GM21367 (cell line): Measurements from ENCODE around the gene WASHC4.

ENCODE experiments used
- ATAC-seq: cut with Tn5 transposase; IDR thresholded peaks from one replicate; pipeline ENCODE4 v1.9.1; 2021; ENCODE audit not compliant: unreplicated experiment

Gene WASHC4

DNA sequence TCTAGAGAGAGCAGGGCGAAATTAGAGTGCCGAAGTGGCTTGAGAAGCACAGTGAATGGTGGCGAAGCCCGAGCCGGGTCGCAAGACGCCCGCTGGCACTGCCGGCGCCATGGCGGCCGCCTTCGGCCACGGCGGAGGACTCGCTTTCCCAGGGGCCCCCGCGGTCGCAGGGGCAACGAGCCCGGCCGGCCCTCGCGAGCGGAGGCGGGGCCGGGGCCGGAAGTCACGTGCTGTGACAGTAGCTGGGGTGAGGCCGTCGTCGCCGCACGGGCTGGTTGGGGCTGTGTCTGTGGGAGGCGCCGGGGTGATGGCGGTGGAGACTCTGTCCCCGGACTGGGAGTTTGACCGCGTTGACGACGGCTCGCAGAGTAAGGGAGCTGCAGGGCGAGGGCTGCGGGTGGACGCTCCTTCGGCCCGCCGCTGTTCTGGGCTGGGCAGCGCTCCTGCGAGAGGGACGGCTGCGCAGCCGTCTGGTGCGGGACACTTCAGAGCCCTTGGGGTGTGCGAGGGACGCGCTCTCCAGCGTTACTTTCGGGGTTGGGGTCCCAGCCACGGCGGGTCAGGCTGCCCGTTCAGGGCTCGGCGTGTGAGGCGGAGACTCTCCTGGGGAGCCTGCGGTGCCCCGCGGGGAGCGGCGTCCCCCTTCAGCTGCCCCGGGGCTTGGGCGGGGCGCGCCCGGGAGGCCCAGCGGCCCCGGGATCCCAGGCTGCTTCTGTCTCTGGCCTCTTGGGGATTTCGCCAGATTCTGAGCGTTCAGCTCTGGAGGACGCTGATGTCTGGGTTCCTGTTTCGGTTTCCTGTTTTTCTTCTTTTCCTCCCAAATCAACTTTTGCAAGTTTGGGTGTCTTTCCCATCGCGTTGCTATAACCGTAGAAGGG, at the start of gene WASHC4:
TSS of gene WASHC4 (plus strand) at position 238 of the 878 bp plus-strand sequence. CDS start at position 308, 70 bp downstream.
- ATAC-seq: peak; percentile 80

GRCh38 chr12:105060715-105061378, 46.7 kb upstream of the WASHC4 start:
- no peak for ATAC-seq

- no peak for ATAC-seq
Measured at GRCh38 chr12:105064564-105065178, 42.9 kb upstream of the WASHC4 start.

DNA sequence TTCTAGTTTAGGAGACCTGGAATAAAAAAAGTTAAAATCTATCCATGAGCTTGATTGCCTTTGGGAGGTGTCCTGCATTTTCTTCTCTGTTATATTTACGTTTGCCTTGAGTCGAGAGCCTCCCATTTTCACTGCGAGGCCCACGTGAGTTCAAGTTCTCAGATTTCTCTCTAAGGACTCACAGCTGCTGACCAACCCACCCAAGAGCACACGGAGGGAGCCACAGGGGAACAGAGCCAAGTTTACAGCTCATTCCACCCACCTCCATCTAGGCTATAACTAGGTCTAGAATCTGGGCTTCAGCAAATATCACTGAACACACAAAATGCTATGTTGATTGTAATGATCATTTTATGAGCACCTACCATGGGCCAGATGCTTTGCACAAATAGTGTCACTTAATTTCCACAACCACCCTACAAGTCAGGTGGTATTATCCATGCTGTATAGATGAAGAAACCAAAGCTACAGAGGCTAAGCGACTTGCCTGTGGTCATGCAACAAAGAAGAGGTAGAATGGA, 40.0 kb upstream of the WASHC4 start:
- ATAC-seq: no peak

GRCh38 chr12:105069936-105070702, 37.4 kb upstream of the WASHC4 start:
- no peak for ATAC-seq

- ATAC-seq: no peak
Measured at GRCh38 chr12:105071981-105072380, 35.5 kb upstream of the WASHC4 start.

DNA sequence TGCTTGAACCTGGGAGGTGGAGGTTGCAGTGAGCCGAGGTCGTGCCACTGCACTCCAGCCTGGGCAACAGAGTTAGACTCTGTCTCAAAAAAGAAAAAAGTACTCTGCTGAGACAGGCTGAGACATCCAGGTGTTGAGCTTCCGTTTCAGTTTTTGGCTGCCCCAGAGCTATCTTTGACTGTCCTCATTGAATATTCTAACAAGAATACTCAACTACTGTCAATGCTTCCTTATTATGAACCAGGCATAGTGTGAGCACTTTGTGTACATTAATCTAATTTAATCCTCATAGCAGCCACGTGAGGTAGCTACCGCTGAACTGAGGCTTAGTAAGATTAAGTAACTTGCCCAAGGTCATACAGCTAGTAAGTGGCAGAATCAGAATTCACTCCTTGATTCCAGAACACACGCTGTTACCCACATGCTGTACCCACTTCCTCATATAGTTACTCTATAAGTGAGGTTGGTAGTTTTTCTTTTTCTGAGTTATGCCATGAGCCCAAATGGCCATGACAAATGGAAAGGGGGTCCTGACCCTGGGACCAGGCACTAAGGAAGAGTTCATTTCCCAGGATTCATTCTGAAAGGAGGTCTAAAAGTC, 34.5 kb upstream of the WASHC4 start:
- no peak for ATAC-seq

- no peak for ATAC-seq
Measured at GRCh38 chr12:105076098-105076497, 31.4 kb upstream of the WASHC4 start.

- ATAC-seq: no peak
Measured at GRCh38 chr12:105076913-105077312, 30.6 kb upstream of the WASHC4 start.

GRCh38 chr12:105077435-105077834, 30.1 kb upstream of the WASHC4 start:
- ATAC-seq: no peak

- no peak for ATAC-seq
Measured at GRCh38 chr12:105078712-105079570, 28.6 kb upstream of the WASHC4 start.

- ATAC-seq: no peak
Measured at GRCh38 chr12:105083031-105083430, 24.5 kb upstream of the WASHC4 start.

GRCh38 chr12:105083551-105084105, 23.9 kb upstream of the WASHC4 start:
- no peak for ATAC-seq

DNA sequence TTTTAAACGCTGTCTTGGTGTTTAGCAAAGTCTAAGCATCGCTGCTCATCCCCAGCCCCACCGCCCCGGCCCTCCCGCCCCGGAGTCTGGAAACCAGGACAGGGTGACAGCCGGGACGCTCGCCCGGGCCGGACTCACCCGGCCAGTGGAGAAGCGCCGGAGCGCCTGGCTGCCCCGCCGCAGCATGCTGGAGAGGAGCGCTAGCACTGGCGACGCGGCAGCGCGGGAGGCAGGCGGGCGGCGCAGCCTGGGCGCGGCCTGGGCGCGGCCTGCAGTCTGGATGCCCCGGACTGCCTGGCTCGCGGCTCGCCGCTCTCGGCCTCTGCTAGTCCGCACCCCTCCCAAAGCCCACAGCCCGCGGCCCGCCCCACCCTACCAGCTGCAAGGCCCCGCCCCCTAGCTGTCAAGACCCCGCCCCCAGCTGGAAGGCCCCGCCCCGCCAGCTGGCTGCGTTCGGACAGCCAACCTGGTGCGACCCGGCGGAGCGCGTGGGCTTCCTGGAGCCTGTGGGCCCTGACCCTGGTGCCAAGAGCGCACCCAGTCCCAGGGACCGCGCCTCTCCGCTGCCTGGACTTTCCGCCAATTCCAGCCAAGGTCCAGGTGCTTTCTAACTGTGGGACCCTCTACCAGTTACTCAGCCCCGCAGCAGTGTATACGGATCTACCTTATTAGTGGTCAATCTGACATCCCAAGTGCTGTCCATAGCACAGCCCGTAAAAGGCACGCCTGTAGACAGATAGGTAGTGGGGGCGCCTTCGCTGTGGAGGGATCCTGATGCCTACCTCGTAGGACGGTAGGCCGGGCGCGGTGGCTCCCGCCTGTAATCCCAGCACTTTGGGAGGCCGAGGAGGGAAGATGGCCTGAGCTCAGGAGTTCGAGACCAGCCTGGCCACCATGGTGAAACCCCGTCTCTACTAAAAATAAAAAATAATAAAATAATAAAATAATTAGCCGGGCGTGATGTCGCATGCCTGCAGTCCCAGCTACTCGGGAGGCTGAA, 23.0 kb upstream of the WASHC4 start, which contains the start of gene ALDH1L2:
TSS of gene ALDH1L2 (minus strand) at position 208 of the 1,000 bp plus-strand sequence. CDS start at position 186, 22 bp downstream.
- peak; percentile 85 for ATAC-seq

DNA sequence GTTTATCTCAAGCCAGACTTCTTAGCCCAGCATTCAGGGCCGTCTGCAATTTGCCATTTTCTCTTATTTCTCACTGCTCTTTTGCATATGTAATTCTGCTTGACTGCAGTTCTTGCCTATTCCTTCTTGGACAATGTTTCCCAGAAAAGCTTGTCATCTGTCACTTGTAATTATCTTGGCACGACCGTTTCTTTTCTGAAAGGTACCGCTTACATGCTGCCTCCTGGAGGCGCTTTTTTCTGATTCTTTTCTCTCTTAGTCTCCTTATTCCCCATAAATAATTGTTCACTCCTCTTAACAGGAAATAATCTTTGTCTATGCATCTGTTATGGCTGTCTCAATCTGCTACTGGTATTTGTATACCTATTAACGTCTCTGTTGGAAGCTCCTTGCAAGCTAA, 22.0 kb upstream of the WASHC4 start:
- no peak for ATAC-seq

GRCh38 chr12:105089817-105090216, 17.7 kb upstream of the WASHC4 start:
- ATAC-seq: no peak

- no peak for ATAC-seq
Measured at GRCh38 chr12:105090361-105090760, 17.2 kb upstream of the WASHC4 start.
